ENCODE measurements around the gene MRO.
A peak's percentile ranks its signal among the peaks of the same experiment; 100 is the strongest.
"Not testable (repeated sequence)": the region's sequence is repeated elsewhere in the genome, so short reads cannot be mapped to it uniquely, and the experiment has no call there.

The MRO gene

GRCh38 chr18:50847192-50847591 is 27.4 kb upstream of the MRO start:
- Mint-ChIP-seq H3K27ac (no peak overlapping the region), H3K27me3 (no peaks in the 10 kb centered on the region), H3K4me1 (no peaks in the 10 kb centered on the region), H3K4me3 (no peak overlapping the region), H3K9me3 (peaks cover 0 to under 1% of the 10 kb centered on the region in 2 donors)
- ATAC-seq (no peak), DNase-seq (no peak)

- ATAC-seq, result no peak
- no peaks in the 10 kb centered on the region for H3K9me3 Mint-ChIP-seq
Measured at GRCh38 chr18:50844960-50845359, 25.1 kb upstream of the MRO start.

DNA sequence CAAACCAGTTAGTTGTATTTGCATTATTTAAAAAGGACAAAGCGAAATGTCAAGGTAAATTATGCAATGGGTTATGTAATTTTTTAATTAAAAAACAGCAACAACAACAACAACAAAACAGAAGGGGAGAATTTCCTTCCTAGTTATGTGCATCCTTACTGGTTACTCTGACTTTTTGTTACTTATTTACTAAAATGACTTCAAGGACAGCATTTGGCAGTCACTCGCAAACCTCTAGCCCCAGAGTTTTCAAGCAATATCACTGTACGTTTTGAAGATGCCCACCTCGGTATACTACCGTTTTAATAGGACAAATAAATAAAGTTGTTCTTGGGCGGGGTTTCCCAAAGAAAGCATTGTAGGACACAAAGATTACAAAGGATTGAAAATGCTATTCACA is 24.7 kb upstream of the MRO start:
- no peak overlapping the region for H3K27ac Mint-ChIP-seq
- no peaks in the 10 kb centered on the region for H3K4me1 Mint-ChIP-seq
- ATAC-seq (no peak), DNase-seq (no peak)
- no peaks in the 10 kb centered on the region for H3K9me3 Mint-ChIP-seq
- peaks cover 11% of the 10 kb centered on the region for H3K27me3 Mint-ChIP-seq
- H3K4me3 Mint-ChIP-seq, result no peak overlapping the region

More at GRCh38 chr18:50844960-50845359, 25.1 kb upstream of the MRO start:
- H3K27ac Mint-ChIP-seq, result no peak overlapping the region
- H3K4me3 Mint-ChIP-seq, result no peak overlapping the region
- DNase-seq, result no peak
- no peaks in the 10 kb centered on the region for H3K4me1 Mint-ChIP-seq
- peaks cover 7% of the 10 kb centered on the region for H3K27me3 Mint-ChIP-seq

GRCh38 chr18:50842846-50843245 is 23.0 kb upstream of the MRO start:
- no peak overlapping the region for H3K4me3 Mint-ChIP-seq
- H3K9me3 Mint-ChIP-seq, result no peaks in the 10 kb centered on the region
- no peaks in the 10 kb centered on the region for H3K4me1 Mint-ChIP-seq
- H3K27ac Mint-ChIP-seq, result no peak overlapping the region
- no peak for ATAC-seq
- peaks cover 13% of the 10 kb centered on the region for H3K27me3 Mint-ChIP-seq
- no peak for DNase-seq

GRCh38 chr18:50839996-50840395 is 20.2 kb upstream of the MRO start:
- H3K27ac Mint-ChIP-seq, result peak overlapping the region in 1 of 2 donors; percentile 89
- ATAC-seq (no peak), DNase-seq (no peak)
- peaks cover 6% of the 10 kb centered on the region for H3K4me1 Mint-ChIP-seq
- H3K4me3 Mint-ChIP-seq, result no peak overlapping the region
- peaks cover 13% of the 10 kb centered on the region for H3K27me3 Mint-ChIP-seq
- no peaks in the 10 kb centered on the region for H3K9me3 Mint-ChIP-seq

GRCh38 chr18:50839341-50839740 is 19.5 kb upstream of the MRO start:
- H3K4me3 Mint-ChIP-seq, result no peak overlapping the region
- peaks cover 13% of the 10 kb centered on the region for H3K27me3 Mint-ChIP-seq
- no peak for ATAC-seq
- no peaks in the 10 kb centered on the region for H3K9me3 Mint-ChIP-seq
- H3K4me1 Mint-ChIP-seq, result peaks cover 6% of the 10 kb centered on the region
- DNase-seq, result no peak
- no peak overlapping the region for H3K27ac Mint-ChIP-seq

DNA sequence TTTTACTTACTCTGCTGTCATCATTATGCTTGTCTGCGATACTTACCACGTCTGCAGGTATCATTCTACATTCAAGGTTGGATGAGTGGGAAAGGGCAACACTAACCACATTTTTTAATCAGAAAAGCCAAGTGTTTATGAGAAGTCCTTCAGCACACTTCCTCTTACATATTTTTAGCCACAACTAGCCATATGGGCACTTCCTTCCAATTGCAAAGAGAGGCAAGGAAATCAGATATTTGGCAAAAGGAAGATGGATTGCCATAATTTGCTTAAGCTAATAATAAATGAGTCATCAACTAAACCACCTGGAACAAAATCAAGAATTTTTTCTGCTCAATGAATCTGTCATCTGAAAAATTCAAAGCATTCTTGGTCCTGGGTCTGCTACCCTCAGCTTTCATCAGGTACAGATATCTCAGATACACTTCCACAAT is 16.7 kb upstream of the MRO start:
- H3K27ac Mint-ChIP-seq, result no peak overlapping the region

GRCh38 chr18:50833496-50833895 is 13.7 kb upstream of the MRO start:
- not testable (repeated sequence) for DNase-seq, ATAC-seq, H3K9me3 Mint-ChIP-seq, H3K27me3 Mint-ChIP-seq, H3K4me1 Mint-ChIP-seq, H3K4me3 Mint-ChIP-seq, H3K27ac Mint-ChIP-seq

More for the DNA sequence above, 16.7 kb upstream of the MRO start:
- no peaks in the 10 kb centered on the region for H3K9me3 Mint-ChIP-seq
- DNase-seq, result no peak
- H3K27me3 Mint-ChIP-seq, result peaks cover 13% of the 10 kb centered on the region
- no peak overlapping the region for H3K4me3 Mint-ChIP-seq
- peaks cover 6% of the 10 kb centered on the region for H3K4me1 Mint-ChIP-seq
- peak; percentile 46 for ATAC-seq

DNA sequence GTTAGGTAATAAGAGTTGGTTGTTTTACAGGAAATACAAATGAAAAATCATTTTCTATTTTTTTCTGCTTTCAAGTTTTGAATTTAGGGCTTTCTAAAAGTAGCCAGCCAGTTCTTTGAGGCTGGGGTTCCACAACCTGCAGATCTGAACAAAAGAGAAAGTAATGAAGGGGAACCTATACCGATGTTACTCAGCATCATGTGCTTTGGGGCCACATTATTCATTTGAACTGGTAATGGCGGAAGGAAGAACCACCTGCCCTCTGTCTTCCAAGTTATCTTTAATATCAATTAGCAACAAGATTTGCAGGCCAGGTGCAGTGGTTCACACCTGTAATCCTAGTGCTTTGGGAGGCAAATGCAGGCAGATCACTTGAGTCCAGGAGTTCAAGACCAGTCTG is 12.9 kb upstream of the MRO start:
- no peak for ATAC-seq
- H3K9me3 Mint-ChIP-seq, result no peaks in the 10 kb centered on the region
- no peak overlapping the region for H3K4me3 Mint-ChIP-seq
- no peak overlapping the region for H3K27ac Mint-ChIP-seq
- no peak for DNase-seq
- peaks cover 6% of the 10 kb centered on the region for H3K4me1 Mint-ChIP-seq
- no peaks in the 10 kb centered on the region for H3K27me3 Mint-ChIP-seq

DNA sequence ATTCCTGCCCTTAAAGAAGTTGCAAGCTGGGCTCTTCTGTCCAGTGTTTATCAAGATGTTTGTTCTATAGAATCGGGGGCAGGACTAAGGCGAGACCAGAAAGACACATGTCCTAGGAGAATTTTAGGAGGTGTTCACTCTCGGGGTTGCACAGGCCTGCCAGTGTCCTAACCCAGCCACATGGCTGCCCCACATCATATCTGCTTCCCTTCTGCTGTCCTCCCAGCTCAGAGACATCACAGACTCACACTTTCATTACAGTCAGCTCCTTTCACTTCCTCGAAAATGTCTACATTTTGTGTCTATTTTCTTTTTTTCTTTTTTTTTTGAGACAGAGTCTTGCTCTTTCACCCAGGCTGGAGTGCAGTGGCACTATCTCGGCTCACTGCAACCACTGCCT is 10.7 kb upstream of the MRO start:
- Mint-ChIP-seq H3K4me1 (no peaks in the 10 kb centered on the region), H3K4me3 (no peak overlapping the region), H3K27ac (no peak overlapping the region), H3K27me3 (no peaks in the 10 kb centered on the region), H3K9me3 (no peaks in the 10 kb centered on the region)
- ATAC-seq (no peak), DNase-seq (no peak)

DNA sequence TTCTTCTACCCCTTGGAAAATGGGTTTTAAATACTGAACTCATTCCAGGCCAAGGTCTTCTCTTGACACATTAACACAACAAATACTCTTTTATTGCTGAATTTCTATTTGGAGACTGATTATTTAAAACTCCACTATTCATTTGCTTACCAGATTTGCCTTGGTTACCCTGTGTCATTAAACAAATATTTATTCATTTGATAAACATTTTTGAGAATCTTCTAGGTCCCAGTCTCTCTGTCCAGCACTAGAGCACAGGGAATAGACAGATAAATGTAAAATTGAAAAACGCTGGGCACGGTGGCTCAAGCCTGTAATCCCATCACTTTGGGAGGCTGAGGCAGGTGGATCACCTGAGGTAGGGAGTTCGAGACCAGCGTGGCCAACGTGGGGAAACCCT is 9.8 kb upstream of the MRO start:
- Mint-ChIP-seq H3K4me1 (no peaks in the 10 kb centered on the region), H3K27me3 (no peaks in the 10 kb centered on the region), H3K4me3 (no peak overlapping the region), H3K9me3 (no peaks in the 10 kb centered on the region), H3K27ac (no peak overlapping the region)
- DNase-seq (no peak), ATAC-seq (no peak)

- H3K27me3 Mint-ChIP-seq, result no peaks in the 10 kb centered on the region
- ATAC-seq, result no peak
- H3K4me1 Mint-ChIP-seq, result no peaks in the 10 kb centered on the region
- H3K4me3 Mint-ChIP-seq, result no peak overlapping the region
- DNase-seq, result no peak
- H3K27ac Mint-ChIP-seq, result peak overlapping the region in 1 of 2 donors; percentile 55
- no peaks in the 10 kb centered on the region for H3K9me3 Mint-ChIP-seq
Measured at GRCh38 chr18:50826027-50826426, 6.2 kb upstream of the MRO start.

GRCh38 chr18:50825621-50826020 is 5.8 kb upstream of the MRO start:
- no peak for ATAC-seq
- H3K4me3 Mint-ChIP-seq, result no peak overlapping the region

GRCh38 chr18:50822756-50823155 is 2.9 kb upstream of the MRO start:
- no peak for DNase-seq
- H3K4me3 Mint-ChIP-seq, result no peak overlapping the region
- no peaks in the 10 kb centered on the region for H3K9me3 Mint-ChIP-seq
- no peaks in the 10 kb centered on the region for H3K4me1 Mint-ChIP-seq
- peaks cover 9% of the 10 kb centered on the region for H3K27me3 Mint-ChIP-seq
- no peak for ATAC-seq
- H3K27ac Mint-ChIP-seq, result no peak overlapping the region

More at GRCh38 chr18:50825621-50826020, 5.8 kb upstream of the MRO start:
- Mint-ChIP-seq H3K27me3 (no peaks in the 10 kb centered on the region), H3K27ac (no peak overlapping the region), H3K9me3 (no peaks in the 10 kb centered on the region), H3K4me1 (no peaks in the 10 kb centered on the region)
- DNase-seq, result no peak

- peaks cover 9% of the 10 kb centered on the region for H3K27me3 Mint-ChIP-seq
- H3K27ac Mint-ChIP-seq, result no peak overlapping the region
- H3K4me3 Mint-ChIP-seq, result no peak overlapping the region
- H3K4me1 Mint-ChIP-seq, result no peaks in the 10 kb centered on the region
- ATAC-seq (no peak), DNase-seq (no peak)
- no peaks in the 10 kb centered on the region for H3K9me3 Mint-ChIP-seq
Measured at GRCh38 chr18:50820901-50821520, 1.2 kb upstream of the MRO start.

DNA sequence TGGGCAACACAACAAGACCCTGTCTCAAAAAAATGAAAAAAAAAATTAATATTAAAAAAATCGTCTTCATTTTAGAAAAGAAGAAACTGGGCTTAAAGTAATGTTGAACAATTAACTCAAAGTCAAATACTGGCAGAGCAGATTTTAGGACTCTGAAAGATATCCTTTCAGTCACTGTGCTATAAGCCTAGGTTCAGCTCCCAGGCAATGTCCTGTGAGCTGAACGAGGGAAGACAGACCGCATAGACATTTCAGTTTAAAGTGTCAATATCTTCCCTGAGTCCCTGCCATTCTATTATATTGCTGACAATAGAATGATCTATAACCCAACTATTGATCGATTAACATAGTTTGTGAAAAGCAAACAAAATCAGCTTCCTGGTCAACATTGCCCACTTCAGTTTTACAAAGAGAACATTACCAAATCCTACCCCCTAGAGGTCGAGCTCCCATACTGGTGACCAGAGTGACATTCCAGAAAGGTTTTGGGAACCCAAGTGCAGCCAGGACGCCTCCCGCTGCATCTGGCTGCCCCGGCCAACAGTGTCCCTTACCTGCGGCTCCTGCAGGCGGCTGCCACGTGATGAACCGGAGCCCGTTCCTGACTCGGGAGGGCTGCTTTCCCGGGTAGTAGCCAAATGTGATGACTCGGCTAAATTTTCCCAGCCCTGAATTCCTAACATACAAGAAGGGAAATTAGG is 639 bp downstream of the MRO start:
- Mint-ChIP-seq H3K4me3 (no peak overlapping the region), H3K27ac (no peak overlapping the region), H3K27me3 (peaks cover 9% of the 10 kb centered on the region), H3K9me3 (no peaks in the 10 kb centered on the region), H3K4me1 (no peaks in the 10 kb centered on the region)
- no peak for ATAC-seq
- DNase-seq, result no peak

All from stimulated activated naive CD8-positive, alpha-beta T cell treated with anti-CD3 and anti-CD28 coated beads, Interleukin-15, amount 100 ng/mL, for 72 hours (primary cell).